22Rv1 (cell line): Measurements from ENCODE around the gene MYO9B.

Experiments used
- ZFX ChIP-seq: fragments of 450-650 bp; IDR thresholded peaks from 2 replicates; pipeline ENCODE4 v1.6.1; 2017; ENCODE audit warnings: antibody characterized with exemption, borderline replicate concordance
- TF ChIP-seq, protein P1 (sequence below): fragments of 450-650 bp; IDR thresholded peaks from 2 replicates; pipeline ENCODE4 v1.5.1; 2017; ENCODE audit warnings: mild to moderate bottlenecking

DNA sequence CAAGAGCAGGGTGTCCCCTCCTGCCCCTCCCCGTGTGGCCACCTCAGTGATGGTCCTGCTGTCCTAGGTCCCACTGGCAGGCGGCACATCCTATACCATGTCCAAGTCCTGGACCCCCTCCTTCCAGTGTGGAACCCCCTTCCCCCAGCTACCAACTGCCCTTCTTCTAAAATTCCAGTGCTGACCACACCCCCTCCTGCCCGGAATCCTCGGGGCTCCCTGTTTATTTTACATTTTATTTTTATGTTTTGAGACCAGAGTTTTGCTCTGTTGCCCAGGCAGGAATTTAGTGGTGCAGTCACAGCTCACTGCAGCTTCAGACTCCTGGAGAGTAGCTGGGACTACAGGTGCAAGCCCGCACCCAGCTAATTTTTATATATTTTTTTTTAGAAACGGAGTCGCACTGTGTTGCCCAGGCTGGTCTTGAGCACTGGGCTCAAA, 48.0 kb upstream of the MYO9B start:
- TF ChIP-seq, protein P1, sequence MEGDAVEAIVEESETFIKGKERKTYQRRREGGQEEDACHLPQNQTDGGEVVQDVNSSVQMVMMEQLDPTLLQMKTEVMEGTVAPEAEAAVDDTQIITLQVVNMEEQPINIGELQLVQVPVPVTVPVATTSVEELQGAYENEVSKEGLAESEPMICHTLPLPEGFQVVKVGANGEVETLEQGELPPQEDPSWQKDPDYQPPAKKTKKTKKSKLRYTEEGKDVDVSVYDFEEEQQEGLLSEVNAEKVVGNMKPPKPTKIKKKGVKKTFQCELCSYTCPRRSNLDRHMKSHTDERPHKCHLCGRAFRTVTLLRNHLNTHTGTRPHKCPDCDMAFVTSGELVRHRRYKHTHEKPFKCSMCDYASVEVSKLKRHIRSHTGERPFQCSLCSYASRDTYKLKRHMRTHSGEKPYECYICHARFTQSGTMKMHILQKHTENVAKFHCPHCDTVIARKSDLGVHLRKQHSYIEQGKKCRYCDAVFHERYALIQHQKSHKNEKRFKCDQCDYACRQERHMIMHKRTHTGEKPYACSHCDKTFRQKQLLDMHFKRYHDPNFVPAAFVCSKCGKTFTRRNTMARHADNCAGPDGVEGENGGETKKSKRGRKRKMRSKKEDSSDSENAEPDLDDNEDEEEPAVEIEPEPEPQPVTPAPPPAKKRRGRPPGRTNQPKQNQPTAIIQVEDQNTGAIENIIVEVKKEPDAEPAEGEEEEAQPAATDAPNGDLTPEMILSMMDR = no peak
- TF ChIP-seq ZFX = no peak
